GM23338 (cell line): Measurements from ENCODE around the gene TENM4. TPM values are rescaled to one million over a fixed set of nuclear protein-coding genes. Genes with fewer than 3 reads are reported as not detected.

ENCODE experiments used
- ATAC-seq: fragments of 200-7000 bp; cut with Tn5 transposase; 3 replicates; pipeline ENCODE4 v1.9.1; 2020
- DNase-seq: peaks from one replicate; pipeline ENCODE4 v3.0.0-alpha.2; 2015; ENCODE audit warnings: low spot score
- H2AFZ ChIP-seq: fragments of 200-600 bp; sonication (generic); 2 replicates; pipeline ENCODE4 v1.8.0; 2016; ENCODE audit warnings: antibody characterized with exemption, mild to moderate bottlenecking, moderate library complexity
- H3F3A ChIP-seq: fragments of 200-600 bp; sonication (generic); replicated peaks from 2 replicates; pipeline ENCODE4 v1.8.0; 2017; ENCODE audit warnings: antibody characterized with exemption, mixed run types, low read depth
- H3K27ac ChIP-seq: fragments of 200-600 bp; sonication (generic); 2 replicates; pipeline ENCODE4 v1.6.1; 2016; ENCODE audit warnings: low read depth
- H3K27me3 ChIP-seq: fragments of 200-600 bp; sonication (generic); 2 replicates; pipeline ENCODE4 v1.8.0; 2016; ENCODE audit warnings: mild to moderate bottlenecking, mixed run types, moderate library complexity; ENCODE audit not compliant: insufficient read depth
- H3K36me3 ChIP-seq: fragments of 200-600 bp; sonication (generic); 2 replicates; pipeline ENCODE4 v1.8.0; 2016; ENCODE audit warnings: mild to moderate bottlenecking; ENCODE audit not compliant: insufficient read depth
- H3K4me1 ChIP-seq: fragments of 200-600 bp; sonication (generic); 2 replicates; pipeline ENCODE4 v1.8.0; 2016; ENCODE audit warnings: mild to moderate bottlenecking, moderate library complexity; ENCODE audit not compliant: insufficient read depth
- H3K4me2 ChIP-seq: fragments of 200-600 bp; sonication (generic); 2 replicates; pipeline ENCODE4 v1.7.1; 2017; ENCODE audit warnings: mixed run types
- H3K4me3 ChIP-seq: fragments of 200-600 bp; sonication (generic); 2 replicates; pipeline ENCODE4 v1.6.1; 2016; ENCODE audit warnings: mixed run types
- H3K79me2 ChIP-seq: fragments of 200-600 bp; sonication (generic); replicated peaks from 2 replicates; pipeline ENCODE4 v1.8.0; 2017; ENCODE audit warnings: mild to moderate bottlenecking; ENCODE audit not compliant: insufficient read depth
- H3K9me2 ChIP-seq: fragments of 200-600 bp; sonication (generic); 2 replicates; pipeline ENCODE4 v1.8.0; 2017; ENCODE audit not compliant: insufficient read depth
- H4K20me1 ChIP-seq: fragments of 200-600 bp; sonication (generic); replicated peaks from 2 replicates; pipeline ENCODE4 v1.8.0; 2017; ENCODE audit warnings: mild to moderate bottlenecking; ENCODE audit not compliant: insufficient read depth
- H3K27ac Mint-ChIP-seq: 2 replicates; pipeline ENCODE4 v1.8.0; 2020; ENCODE audit warnings: inconsistent platforms, mild to moderate bottlenecking, moderate library complexity, mixed read lengths
- H3K27me3 Mint-ChIP-seq: 3 replicates; pipeline ENCODE4 v1.8.0; 2022; ENCODE audit warnings: low read depth, mild to moderate bottlenecking, moderate library complexity, mixed read lengths, inconsistent platforms; ENCODE audit not compliant: insufficient read depth, poor library complexity
- H3K36me3 Mint-ChIP-seq: 3 replicates; pipeline ENCODE4 v1.8.0; 2021; ENCODE audit warnings: low read depth, mild to moderate bottlenecking, inconsistent platforms, moderate library complexity, mixed read lengths
- H3K4me1 Mint-ChIP-seq: 3 replicates; pipeline ENCODE4 v1.8.0; 2020; ENCODE audit warnings: mild to moderate bottlenecking, inconsistent platforms, mixed read lengths
- H3K4me3 Mint-ChIP-seq: 3 replicates; pipeline ENCODE4 v1.8.0; 2021; ENCODE audit warnings: moderate library complexity, mild to moderate bottlenecking, inconsistent platforms, mixed read lengths
- H3K9me3 Mint-ChIP-seq: 3 replicates; pipeline ENCODE4 v1.8.0; 2020; ENCODE audit warnings: moderate library complexity, mild to moderate bottlenecking, inconsistent platforms, mixed read lengths
- CREB1 ChIP-seq: fragments of 250-450 bp; sonication (Bioruptor Pico); IDR thresholded peaks from 2 replicates; pipeline ENCODE4 v1.5.0; 2020; ENCODE audit warnings: low read depth, mild to moderate bottlenecking, moderate library complexity
- ETS1 ChIP-seq: IDR thresholded peaks from 2 replicates; pipeline ENCODE4 v1.6.1; 2016; ENCODE audit warnings: antibody characterized with exemption
- EZH2 ChIP-seq: fragments of 200-600 bp; sonication (generic); IDR thresholded peaks from one replicate; pipeline ENCODE4 v1.8.0; 2017; ENCODE audit warnings: antibody characterized with exemption, mild to moderate bottlenecking, low read depth; ENCODE audit not compliant: unreplicated experiment
- EZH2phosphoT487 ChIP-seq: fragments of 200-600 bp; sonication (generic); IDR thresholded peaks from one replicate; pipeline ENCODE4 v1.8.1; 2018; ENCODE audit warnings: antibody characterized with exemption; ENCODE audit not compliant: unreplicated experiment
- JUNB ChIP-seq: IDR thresholded peaks from one replicate; pipeline ENCODE4 v1.6.1; 2016; ENCODE audit warnings: antibody characterized with exemption; ENCODE audit not compliant: unreplicated experiment
- NANOG ChIP-seq: IDR thresholded peaks from 2 replicates; pipeline ENCODE4 v1.6.1; 2016; ENCODE audit warnings: antibody characterized with exemption, borderline replicate concordance
- POLR2AphosphoS5 ChIP-seq: IDR thresholded peaks from 2 replicates; pipeline ENCODE4 v1.6.1; 2016; ENCODE audit warnings: antibody characterized with exemption, low read depth
- STAT1 ChIP-seq: IDR thresholded peaks from one replicate; pipeline ENCODE4 v1.6.1; 2016; ENCODE audit warnings: antibody characterized with exemption; ENCODE audit not compliant: unreplicated experiment
- ZNF114 ChIP-seq: fragments of 250-450 bp; sonication (Bioruptor Pico); IDR thresholded peaks from 2 replicates; pipeline ENCODE4 v1.5.0; 2020; ENCODE audit warnings: mild to moderate bottlenecking, moderate library complexity
- ZNF331 ChIP-seq: fragments of 250-450 bp; sonication (Bioruptor Pico); IDR thresholded peaks from 2 replicates; pipeline ENCODE4 v1.5.0; 2020; ENCODE audit warnings: low read depth, mild to moderate bottlenecking, moderate library complexity
- polyA plus RNA-seq: library from polyadenylated mRNA; unstranded; fragments of >200 nt; fragmentation: Nextera tagmentation; extraction: Ambion mirVana; gene quantifications from 2 replicates; pipeline ENCODE4 v1.2.1, GENCODE V29; 2016
- total RNA-seq: library from RNA; depleted of rRNA; stranded (reverse); fragments of >200 nt; shearing (Covaris generic); gene quantifications from 2 replicates; pipeline ENCODE4 v1.2.3, GENCODE V29; 2014
- TF ChIP-seq, protein P1 (sequence below): fragments of 250-450 bp; sonication (Bioruptor Pico); IDR thresholded peaks from 2 replicates; pipeline ENCODE4 v1.5.0; 2020; ENCODE audit warnings: mild to moderate bottlenecking, moderate library complexity
- TF ChIP-seq, protein P2 (sequence below): IDR thresholded peaks from one replicate; pipeline ENCODE4 v1.6.1; 2018; ENCODE audit warnings: antibody characterized with exemption; ENCODE audit not compliant: unreplicated experiment
- TF ChIP-seq, protein P3 (sequence below), 2 experiments: fragments of 200-600 bp in 1 of 2; sonication (generic) in 1 of 2; conservative IDR thresholded peaks; 2 replicates each; pipeline versions ENCODE4 v1.5.1 to v1.6.1; 2016 to 2017; ENCODE audit warnings: antibody characterized with exemption in 2 of 2, low read depth in 2 of 2, mild to moderate bottlenecking in 2 of 2, moderate library complexity in 1 of 2

The TENM4 gene
- total and polyA plus RNA-seq, 2 experiments from 2014 or later: 7.3 TPM

GRCh38 chr11:78806214-78807004, 634.4 kb downstream of the TENM4 start:
- Histone ChIP-seq H3K79me2 (no peaks in the 10 kb centered on the region), H3K9me2 (no peaks in the 10 kb centered on the region), H3F3A (no peaks in the 10 kb centered on the region), H3K4me2 (no peak overlapping the region), H2AFZ (no peak overlapping the region), H3K4me3 (no peak overlapping the region), H3K27me3 (no peaks in the 10 kb centered on the region), H3K4me1 (peaks cover 10% of the 10 kb centered on the region), H4K20me1 (no peaks in the 10 kb centered on the region), H3K36me3 (no peaks in the 10 kb centered on the region), H3K27ac (no peak overlapping the region)
- peaks cover 3% of the 10 kb centered on the region for H3K27me3 Mint-ChIP-seq
- ATAC-seq: no peak
- no peak overlapping the region for H3K27ac Mint-ChIP-seq
- H3K9me3 Mint-ChIP-seq: no peaks in the 10 kb centered on the region
- no peak for TF ChIP-seq EZH2
- no peak for TF ChIP-seq NANOG
- TF ChIP-seq, protein P1, sequence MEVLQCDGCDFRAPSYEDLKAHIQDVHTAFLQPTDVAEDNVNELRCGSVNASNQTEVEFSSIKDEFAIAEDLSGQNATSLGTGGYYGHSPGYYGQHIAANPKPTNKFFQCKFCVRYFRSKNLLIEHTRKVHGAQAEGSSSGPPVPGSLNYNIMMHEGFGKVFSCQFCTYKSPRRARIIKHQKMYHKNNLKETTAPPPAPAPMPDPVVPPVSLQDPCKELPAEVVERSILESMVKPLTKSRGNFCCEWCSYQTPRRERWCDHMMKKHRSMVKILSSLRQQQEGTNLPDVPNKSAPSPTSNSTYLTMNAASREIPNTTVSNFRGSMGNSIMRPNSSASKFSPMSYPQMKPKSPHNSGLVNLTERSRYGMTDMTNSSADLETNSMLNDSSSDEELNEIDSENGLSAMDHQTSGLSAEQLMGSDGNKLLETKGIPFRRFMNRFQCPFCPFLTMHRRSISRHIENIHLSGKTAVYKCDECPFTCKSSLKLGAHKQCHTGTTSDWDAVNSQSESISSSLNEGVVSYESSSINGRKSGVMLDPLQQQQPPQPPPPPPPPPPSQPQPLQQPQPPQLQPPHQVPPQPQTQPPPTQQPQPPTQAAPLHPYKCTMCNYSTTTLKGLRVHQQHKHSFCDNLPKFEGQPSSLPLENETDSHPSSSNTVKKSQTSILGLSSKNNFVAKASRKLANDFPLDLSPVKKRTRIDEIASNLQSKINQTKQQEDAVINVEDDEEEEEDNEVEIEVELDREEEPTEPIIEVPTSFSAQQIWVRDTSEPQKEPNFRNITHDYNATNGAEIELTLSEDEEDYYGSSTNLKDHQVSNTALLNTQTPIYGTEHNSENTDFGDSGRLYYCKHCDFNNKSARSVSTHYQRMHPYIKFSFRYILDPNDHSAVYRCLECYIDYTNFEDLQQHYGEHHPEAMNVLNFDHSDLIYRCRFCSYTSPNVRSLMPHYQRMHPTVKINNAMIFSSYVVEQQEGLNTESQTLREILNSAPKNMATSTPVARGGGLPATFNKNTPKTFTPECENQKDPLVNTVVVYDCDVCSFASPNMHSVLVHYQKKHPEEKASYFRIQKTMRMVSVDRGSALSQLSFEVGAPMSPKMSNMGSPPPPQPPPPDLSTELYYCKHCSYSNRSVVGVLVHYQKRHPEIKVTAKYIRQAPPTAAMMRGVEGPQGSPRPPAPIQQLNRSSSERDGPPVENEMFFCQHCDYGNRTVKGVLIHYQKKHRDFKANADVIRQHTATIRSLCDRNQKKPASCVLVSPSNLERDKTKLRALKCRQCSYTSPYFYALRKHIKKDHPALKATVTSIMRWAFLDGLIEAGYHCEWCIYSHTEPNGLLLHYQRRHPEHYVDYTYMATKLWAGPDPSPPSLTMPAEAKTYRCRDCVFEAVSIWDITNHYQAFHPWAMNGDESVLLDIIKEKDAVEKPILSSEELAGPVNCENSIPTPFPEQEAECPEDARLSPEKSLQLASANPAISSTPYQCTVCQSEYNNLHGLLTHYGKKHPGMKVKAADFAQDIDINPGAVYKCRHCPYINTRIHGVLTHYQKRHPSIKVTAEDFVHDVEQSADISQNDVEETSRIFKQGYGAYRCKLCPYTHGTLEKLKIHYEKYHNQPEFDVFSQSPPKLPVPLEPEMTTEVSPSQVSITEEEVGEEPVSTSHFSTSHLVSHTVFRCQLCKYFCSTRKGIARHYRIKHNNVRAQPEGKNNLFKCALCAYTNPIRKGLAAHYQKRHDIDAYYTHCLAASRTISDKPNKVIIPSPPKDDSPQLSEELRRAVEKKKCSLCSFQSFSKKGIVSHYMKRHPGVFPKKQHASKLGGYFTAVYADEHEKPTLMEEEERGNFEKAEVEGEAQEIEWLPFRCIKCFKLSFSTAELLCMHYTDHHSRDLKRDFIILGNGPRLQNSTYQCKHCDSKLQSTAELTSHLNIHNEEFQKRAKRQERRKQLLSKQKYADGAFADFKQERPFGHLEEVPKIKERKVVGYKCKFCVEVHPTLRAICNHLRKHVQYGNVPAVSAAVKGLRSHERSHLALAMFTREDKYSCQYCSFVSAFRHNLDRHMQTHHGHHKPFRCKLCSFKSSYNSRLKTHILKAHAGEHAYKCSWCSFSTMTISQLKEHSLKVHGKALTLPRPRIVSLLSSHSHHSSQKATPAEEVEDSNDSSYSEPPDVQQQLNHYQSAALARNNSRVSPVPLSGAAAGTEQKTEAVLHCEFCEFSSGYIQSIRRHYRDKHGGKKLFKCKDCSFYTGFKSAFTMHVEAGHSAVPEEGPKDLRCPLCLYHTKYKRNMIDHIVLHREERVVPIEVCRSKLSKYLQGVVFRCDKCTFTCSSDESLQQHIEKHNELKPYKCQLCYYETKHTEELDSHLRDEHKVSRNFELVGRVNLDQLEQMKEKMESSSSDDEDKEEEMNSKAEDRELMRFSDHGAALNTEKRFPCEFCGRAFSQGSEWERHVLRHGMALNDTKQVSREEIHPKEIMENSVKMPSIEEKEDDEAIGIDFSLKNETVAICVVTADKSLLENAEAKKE (CRISPR knock-in tag): no peak
- TF ChIP-seq CREB1 (CRISPR knock-in tag): no peak
- TF ChIP-seq POLR2AphosphoS5: no peak
- TF ChIP-seq ETS1: no peak
- TF ChIP-seq EZH2phosphoT487: no peak
- TF ChIP-seq, protein P2, sequence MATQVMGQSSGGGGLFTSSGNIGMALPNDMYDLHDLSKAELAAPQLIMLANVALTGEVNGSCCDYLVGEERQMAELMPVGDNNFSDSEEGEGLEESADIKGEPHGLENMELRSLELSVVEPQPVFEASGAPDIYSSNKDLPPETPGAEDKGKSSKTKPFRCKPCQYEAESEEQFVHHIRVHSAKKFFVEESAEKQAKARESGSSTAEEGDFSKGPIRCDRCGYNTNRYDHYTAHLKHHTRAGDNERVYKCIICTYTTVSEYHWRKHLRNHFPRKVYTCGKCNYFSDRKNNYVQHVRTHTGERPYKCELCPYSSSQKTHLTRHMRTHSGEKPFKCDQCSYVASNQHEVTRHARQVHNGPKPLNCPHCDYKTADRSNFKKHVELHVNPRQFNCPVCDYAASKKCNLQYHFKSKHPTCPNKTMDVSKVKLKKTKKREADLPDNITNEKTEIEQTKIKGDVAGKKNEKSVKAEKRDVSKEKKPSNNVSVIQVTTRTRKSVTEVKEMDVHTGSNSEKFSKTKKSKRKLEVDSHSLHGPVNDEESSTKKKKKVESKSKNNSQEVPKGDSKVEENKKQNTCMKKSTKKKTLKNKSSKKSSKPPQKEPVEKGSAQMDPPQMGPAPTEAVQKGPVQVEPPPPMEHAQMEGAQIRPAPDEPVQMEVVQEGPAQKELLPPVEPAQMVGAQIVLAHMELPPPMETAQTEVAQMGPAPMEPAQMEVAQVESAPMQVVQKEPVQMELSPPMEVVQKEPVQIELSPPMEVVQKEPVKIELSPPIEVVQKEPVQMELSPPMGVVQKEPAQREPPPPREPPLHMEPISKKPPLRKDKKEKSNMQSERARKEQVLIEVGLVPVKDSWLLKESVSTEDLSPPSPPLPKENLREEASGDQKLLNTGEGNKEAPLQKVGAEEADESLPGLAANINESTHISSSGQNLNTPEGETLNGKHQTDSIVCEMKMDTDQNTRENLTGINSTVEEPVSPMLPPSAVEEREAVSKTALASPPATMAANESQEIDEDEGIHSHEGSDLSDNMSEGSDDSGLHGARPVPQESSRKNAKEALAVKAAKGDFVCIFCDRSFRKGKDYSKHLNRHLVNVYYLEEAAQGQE: no peak
- no peak for TF ChIP-seq ZNF114 (CRISPR knock-in tag)
- no peak for TF ChIP-seq ZNF331 (CRISPR knock-in tag)
- TF ChIP-seq STAT1: no peak
- TF ChIP-seq, protein P3, sequence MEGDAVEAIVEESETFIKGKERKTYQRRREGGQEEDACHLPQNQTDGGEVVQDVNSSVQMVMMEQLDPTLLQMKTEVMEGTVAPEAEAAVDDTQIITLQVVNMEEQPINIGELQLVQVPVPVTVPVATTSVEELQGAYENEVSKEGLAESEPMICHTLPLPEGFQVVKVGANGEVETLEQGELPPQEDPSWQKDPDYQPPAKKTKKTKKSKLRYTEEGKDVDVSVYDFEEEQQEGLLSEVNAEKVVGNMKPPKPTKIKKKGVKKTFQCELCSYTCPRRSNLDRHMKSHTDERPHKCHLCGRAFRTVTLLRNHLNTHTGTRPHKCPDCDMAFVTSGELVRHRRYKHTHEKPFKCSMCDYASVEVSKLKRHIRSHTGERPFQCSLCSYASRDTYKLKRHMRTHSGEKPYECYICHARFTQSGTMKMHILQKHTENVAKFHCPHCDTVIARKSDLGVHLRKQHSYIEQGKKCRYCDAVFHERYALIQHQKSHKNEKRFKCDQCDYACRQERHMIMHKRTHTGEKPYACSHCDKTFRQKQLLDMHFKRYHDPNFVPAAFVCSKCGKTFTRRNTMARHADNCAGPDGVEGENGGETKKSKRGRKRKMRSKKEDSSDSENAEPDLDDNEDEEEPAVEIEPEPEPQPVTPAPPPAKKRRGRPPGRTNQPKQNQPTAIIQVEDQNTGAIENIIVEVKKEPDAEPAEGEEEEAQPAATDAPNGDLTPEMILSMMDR (conservative IDR thresholded peaks at IDR 0.05; ENCODE audit: low read depth in 2 of 2): no peak
- TF ChIP-seq JUNB: no peak
- peaks cover 21% of the 10 kb centered on the region for H3K4me1 Mint-ChIP-seq
- H3K4me3 Mint-ChIP-seq: no peak overlapping the region
- H3K36me3 Mint-ChIP-seq: no peaks in the 10 kb centered on the region
- DNase-seq: no peak
